Natural killer cell (primary cell): Measurements from ENCODE around the gene MBOAT7. TPM values are rescaled to one million over a fixed set of nuclear protein-coding genes. Genes with fewer than 3 reads are reported as not detected.

Source experiments
- ATAC-seq, 3 donors: fragments of 150-1000 bp in 2 of 3; fragments of 200-7000 bp in 1 of 3; cut with Tn5 transposase; 1 replicate in 1 of 3; 2 replicates in 2 of 3; pipeline ENCODE4 v1.10.0; 2021; ENCODE audit warnings: mild to moderate bottlenecking in 2 of 3, moderate library complexity in 2 of 3
- DNase-seq, 2 donors: peaks; one replicate each; pipeline versions ENCODE4 v3.0.0 to v3.0.0-alpha.2; 2013 to 2021; ENCODE audit warnings: mixed read lengths in 1 of 2
- H3K27ac ChIP-seq: one replicate; pipeline ENCODE4 v1.5.1; 2013; ENCODE audit warnings: mild to moderate bottlenecking, low read length
- H3K27me3 ChIP-seq: one replicate; pipeline ENCODE4 v1.6.1; 2013; ENCODE audit warnings: low read length; ENCODE audit not compliant: control insufficient read depth, insufficient read depth
- H3K36me3 ChIP-seq: one replicate; pipeline ENCODE4 v1.6.1; 2013; ENCODE audit warnings: low read length; ENCODE audit not compliant: control insufficient read depth, insufficient read depth
- H3K4me1 ChIP-seq: one replicate; pipeline ENCODE4 v1.6.1; 2013; ENCODE audit warnings: low read length; ENCODE audit not compliant: control insufficient read depth, insufficient read depth
- H3K4me3 ChIP-seq: one replicate; pipeline ENCODE4 v1.5.1; 2013; ENCODE audit warnings: low read length
- H3K9me3 ChIP-seq: one replicate; pipeline ENCODE4 v1.6.1; 2013; ENCODE audit warnings: low read length; ENCODE audit not compliant: control insufficient read depth, insufficient read depth
- H3K27ac Mint-ChIP-seq, 2 donors: one replicate each; pipeline ENCODE4 v1.8.0; 2022; ENCODE audit warnings: mild to moderate bottlenecking in 2 of 2, mixed read lengths in 2 of 2, moderate library complexity in 1 of 2
- H3K27me3 Mint-ChIP-seq, 2 donors: one replicate each; pipeline ENCODE4 v1.8.0; 2022; ENCODE audit warnings: low read depth in 2 of 2, mixed read lengths in 2 of 2
- H3K36me3 Mint-ChIP-seq: one replicate; pipeline ENCODE4 v1.8.0; 2022; ENCODE audit warnings: mixed read lengths
- H3K4me1 Mint-ChIP-seq, 2 donors: one replicate each; pipeline ENCODE4 v1.8.0; 2022; ENCODE audit warnings: mixed read lengths in 2 of 2
- H3K4me3 Mint-ChIP-seq: one replicate; pipeline ENCODE4 v1.8.0; 2022; ENCODE audit warnings: mild to moderate bottlenecking, moderate library complexity, mixed read lengths
- H3K9me3 Mint-ChIP-seq, 2 donors: one replicate each; pipeline ENCODE4 v1.8.0; 2022; ENCODE audit warnings: mixed read lengths in 2 of 2
- WGBS: methylation state at CpG from one replicate; pipeline ENCODE4 v1.1.7; 2013; ENCODE audit warnings: missing lambda C conversion rate; ENCODE audit not compliant: insufficient coverage; 5-methylcytosine and 5-hydroxymethylcytosine counted together
- intact Hi-C: fragments of 100-400 bp; cut with micrococcal nuclease; formaldehyde crosslinking; loops from one replicate; pipeline ENCODE4 v1.14.2; 2022
- total RNA-seq, 4 donors: library from RNA; stranded (reverse); fragments of 120-200 nt in 1 of 4; gene quantifications; one replicate each; pipeline versions ENCODE4 v1.2.3 to v1.2.4, GENCODE V29; 2013 to 2022
- TF ChIP-seq, protein P1 (sequence below): fragments of 200-600 bp; IDR thresholded peaks from one replicate; pipeline ENCODE4 v1.8.0; 2022; ENCODE audit warnings: antibody characterized with exemption

Gene MBOAT7
- total RNA-seq, 3 donors from 2014 or later (not counting 1 experiment from before 2014, with no cell fraction given): 24.1 to 53.9 (median 31.2) TPM

GRCh38 chr19:54153731-54154326 lies 35.6 kb downstream of the MBOAT7 start:
- intact Hi-C loops: no loop called here
- 97% methylated on average over 9 of the region's 10 CpGs for WGBS
- no peak overlapping the region for H3K4me3 ChIP-seq
- ATAC-seq (no peak), DNase-seq (no peak)
- peaks cover 13% of the 10 kb centered on the region for H3K4me1 ChIP-seq
- H3K27ac ChIP-seq: no peak overlapping the region
- H3K27me3 Mint-ChIP-seq: no peaks in the 10 kb centered on the region
- peaks cover 7% of the 10 kb centered on the region for H3K36me3 Mint-ChIP-seq
- no peaks in the 10 kb centered on the region for H3K27me3 ChIP-seq
- no peaks in the 10 kb centered on the region for H3K9me3 ChIP-seq
- H3K27ac Mint-ChIP-seq: peak overlapping the region; percentile 46 to 78
- peaks cover 81% of the 10 kb centered on the region for H3K36me3 ChIP-seq
- H3K4me3 Mint-ChIP-seq: no peak overlapping the region
- no peaks in the 10 kb centered on the region for H3K9me3 Mint-ChIP-seq
- H3K4me1 Mint-ChIP-seq: peaks cover 14 to 30% of the 10 kb centered on the region in 2 donors
- TF ChIP-seq, protein P1, sequence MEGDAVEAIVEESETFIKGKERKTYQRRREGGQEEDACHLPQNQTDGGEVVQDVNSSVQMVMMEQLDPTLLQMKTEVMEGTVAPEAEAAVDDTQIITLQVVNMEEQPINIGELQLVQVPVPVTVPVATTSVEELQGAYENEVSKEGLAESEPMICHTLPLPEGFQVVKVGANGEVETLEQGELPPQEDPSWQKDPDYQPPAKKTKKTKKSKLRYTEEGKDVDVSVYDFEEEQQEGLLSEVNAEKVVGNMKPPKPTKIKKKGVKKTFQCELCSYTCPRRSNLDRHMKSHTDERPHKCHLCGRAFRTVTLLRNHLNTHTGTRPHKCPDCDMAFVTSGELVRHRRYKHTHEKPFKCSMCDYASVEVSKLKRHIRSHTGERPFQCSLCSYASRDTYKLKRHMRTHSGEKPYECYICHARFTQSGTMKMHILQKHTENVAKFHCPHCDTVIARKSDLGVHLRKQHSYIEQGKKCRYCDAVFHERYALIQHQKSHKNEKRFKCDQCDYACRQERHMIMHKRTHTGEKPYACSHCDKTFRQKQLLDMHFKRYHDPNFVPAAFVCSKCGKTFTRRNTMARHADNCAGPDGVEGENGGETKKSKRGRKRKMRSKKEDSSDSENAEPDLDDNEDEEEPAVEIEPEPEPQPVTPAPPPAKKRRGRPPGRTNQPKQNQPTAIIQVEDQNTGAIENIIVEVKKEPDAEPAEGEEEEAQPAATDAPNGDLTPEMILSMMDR: no peak

- Mint-ChIP-seq H3K27me3 (no peaks in the 10 kb centered on the region), H3K9me3 (no peaks in the 10 kb centered on the region), H3K27ac (peak overlapping the region; percentile 23 to 46), H3K4me3 (peak overlapping the region; percentile 31), H3K4me1 (peaks cover 6 to 21% of the 10 kb centered on the region in 2 donors), H3K36me3 (peaks cover 7% of the 10 kb centered on the region)
- no peak for ATAC-seq
- DNase-seq: no peak
- peaks cover 82% of the 10 kb centered on the region for H3K36me3 ChIP-seq
- H3K27me3 ChIP-seq: no peaks in the 10 kb centered on the region
- H3K4me1 ChIP-seq: peaks cover 5% of the 10 kb centered on the region
- no peaks in the 10 kb centered on the region for H3K9me3 ChIP-seq
- WGBS: 97% methylated on average over 25 of the region's 25 CpGs
- no peak overlapping the region for H3K4me3 ChIP-seq
- intact Hi-C loops: no loop called here
- TF ChIP-seq, protein P1: no peak
- H3K27ac ChIP-seq: no peak overlapping the region
Measured at GRCh38 chr19:54152878-54153524, 36.4 kb downstream of the MBOAT7 start.

- no peak overlapping the region for H3K4me3 ChIP-seq
- Mint-ChIP-seq H3K4me1 (peaks cover 5 to 20% of the 10 kb centered on the region in 2 donors), H3K27me3 (no peaks in the 10 kb centered on the region), H3K9me3 (no peaks in the 10 kb centered on the region), H3K27ac (no peak overlapping the region), H3K4me3 (no peak overlapping the region), H3K36me3 (peaks cover 7% of the 10 kb centered on the region)
- TF ChIP-seq, protein P1: no peak
- WGBS: 94% methylated on average over 12 of the region's 12 CpGs
- intact Hi-C loops: no loop called here
- no peak for ATAC-seq
- H3K27ac ChIP-seq: no peak overlapping the region
- DNase-seq: no peak
- H3K9me3 ChIP-seq: no peaks in the 10 kb centered on the region
- H3K27me3 ChIP-seq: no peaks in the 10 kb centered on the region
- H3K4me1 ChIP-seq: peaks cover 4% of the 10 kb centered on the region
- peaks cover 87% of the 10 kb centered on the region for H3K36me3 ChIP-seq
Measured at GRCh38 chr19:54152267-54152666, 37.1 kb downstream of the MBOAT7 start.
